ENCODE measurements around the gene ARID5A.
"Not testable (repeated sequence)": the region's sequence is repeated elsewhere in the genome, so short reads cannot be mapped to it uniquely, and the experiment has no call there.

The ARID5A gene

GRCh38 chr2:96546321-96546720, 9.8 kb downstream of the ARID5A start:
- DNase-seq, result no peak

GRCh38 chr2:96546797-96547196, 10.2 kb downstream of the ARID5A start:
- DNase-seq, result no peak

GRCh38 chr2:96547203-96547641, 10.7 kb downstream of the ARID5A start:
- DNase-seq, result no peak

GRCh38 chr2:96547731-96548171, 11.2 kb downstream of the ARID5A start:
- no peak for DNase-seq

GRCh38 chr2:96548558-96549465, 12.3 kb downstream of the ARID5A start:
- DNase-seq, result no peak

- no peak for DNase-seq
Measured at GRCh38 chr2:96549466-96549785, 12.9 kb downstream of the ARID5A start.

- no peak for DNase-seq
Measured at GRCh38 chr2:96549967-96550786, 13.6 kb downstream of the ARID5A start.

GRCh38 chr2:96550787-96551604, 14.4 kb downstream of the ARID5A start:
- DNase-seq, result no peak

GRCh38 chr2:96551605-96552314, 15.2 kb downstream of the ARID5A start:
- no peak for DNase-seq

GRCh38 chr2:96552315-96553175, 16.0 kb downstream of the ARID5A start:
- DNase-seq, result no peak

GRCh38 chr2:96553176-96553956, 16.8 kb downstream of the ARID5A start:
- no peak for DNase-seq

- not testable (repeated sequence) for DNase-seq
Measured at GRCh38 chr2:96553957-96554292, 17.4 kb downstream of the ARID5A start.

GRCh38 chr2:96554293-96555145, 18.0 kb downstream of the ARID5A start:
- peak; percentile 62 for DNase-seq

GRCh38 chr2:96555146-96555610, 18.6 kb downstream of the ARID5A start:
- no peak for DNase-seq

GRCh38 chr2:96556441-96557330, 20.1 kb downstream of the ARID5A start:
- DNase-seq, result peak; percentile 97

- DNase-seq, result not testable (repeated sequence)
Measured at GRCh38 chr2:96557421-96557820, 20.9 kb downstream of the ARID5A start.

- DNase-seq, result no peak
Measured at GRCh38 chr2:96558061-96558460, 21.5 kb downstream of the ARID5A start.

- DNase-seq, result no peak
Measured at GRCh38 chr2:96558485-96558884, 21.9 kb downstream of the ARID5A start.
